NCI-H82 treated with DMSO at 0.1 percent for 48 hours (cell line): ENCODE data around the gene MATCAP1.

ENCODE experiments used
- DNase-seq: peaks from one replicate; lab custom pipeline; 2025; ENCODE audit not compliant: unreplicated experiment; lab: John Stamatoyannopoulos, UW

Gene MATCAP1

GRCh38 chr16:67158637-67159600, 24.8 kb downstream of the MATCAP1 start:
- peak; percentile 4 for DNase-seq

- no peak for DNase-seq
Measured at GRCh38 chr16:67157892-67158635, 25.7 kb downstream of the MATCAP1 start.

- no peak for DNase-seq
Measured at GRCh38 chr16:67157106-67157748, 26.5 kb downstream of the MATCAP1 start.

- no peak for DNase-seq
Measured at GRCh38 chr16:67156143-67156844, 27.5 kb downstream of the MATCAP1 start.

GRCh38 chr16:67155295-67156142, 28.2 kb downstream of the MATCAP1 start:
- DNase-seq, result peak; percentile 8

- DNase-seq, result no peak
Measured at GRCh38 chr16:67154578-67155294, 29.0 kb downstream of the MATCAP1 start.

GRCh38 chr16:67151431-67152097, 32.2 kb downstream of the MATCAP1 start:
- no peak for DNase-seq

GRCh38 chr16:67150833-67151396, 32.8 kb downstream of the MATCAP1 start, which contains the start of gene B3GNT9:
Gene B3GNT9 (minus strand): TSS chr16:67150998. CDS start chr16:67150485, 513 bp downstream.
- no peak for DNase-seq

- peak; percentile 8 for DNase-seq
Measured at GRCh38 chr16:67150047-67150832, 33.5 kb downstream of the MATCAP1 start.

- DNase-seq, result no peak
Measured at GRCh38 chr16:67149276-67150046, 34.3 kb downstream of the MATCAP1 start.

GRCh38 chr16:67148656-67149275, 35.0 kb downstream of the MATCAP1 start:
- no peak for DNase-seq

- DNase-seq, result no peak
Measured at GRCh38 chr16:67148221-67148620, 35.5 kb downstream of the MATCAP1 start.

GRCh38 chr16:67147437-67148140, 36.2 kb downstream of the MATCAP1 start:
- DNase-seq, result no peak

- no peak for DNase-seq
Measured at GRCh38 chr16:67146523-67147357, 37.0 kb downstream of the MATCAP1 start.

- no peak for DNase-seq
Measured at GRCh38 chr16:67145746-67146145, 38.0 kb downstream of the MATCAP1 start.
